Panc1 (cell line): ENCODE data around the gene NCOA6. TPM values are rescaled to one million over a fixed set of nuclear protein-coding genes. Genes with fewer than 3 reads are reported as not detected.

Experiments
- ATAC-seq: fragments of 200-7000 bp; cut with Tn5 transposase; 2 replicates; pipeline ENCODE4 v1.9.1; 2020; ENCODE audit warnings: mild to moderate bottlenecking, moderate library complexity
- BruUV-seq: library from RNA; stranded (reverse); fragments of 400-500 nt; replicated peaks from 2 replicates; lab custom pipeline; 2021; lab: Mats Ljungman, UMichigan
- CTCF ChIA-PET: fragments of 300-600 bp; sonication (Branson Sonifier 250); formaldehyde crosslinking; loops from one replicate; lab custom pipeline; 2022; ENCODE audit warnings: antibody characterized with exemption; lab: Charles Lee
- POLR2A ChIA-PET: fragments of 300-600 bp; sonication (Branson Sonifier 250); formaldehyde crosslinking; loops from one replicate; lab custom pipeline; 2022; ENCODE audit warnings: antibody characterized with exemption; lab: Charles Lee
- DNase-seq: peaks from one replicate; pipeline ENCODE4 v3.0.0-alpha.2; 2010; ENCODE audit warnings: low read depth, low spot score
- H3K27ac ChIP-seq: 2 replicates; pipeline ENCODE4 v1.5.1; 2011; ENCODE audit warnings: mild to moderate bottlenecking, low read length, inconsistent platforms
- H3K27me3 ChIP-seq: fragments of 200-500 bp; sonication (Bioruptor generic); 2 replicates; pipeline ENCODE4 v1.6.0; 2014; ENCODE audit warnings: low read length, inconsistent platforms; ENCODE audit not compliant: control insufficient read depth, insufficient read depth
- H3K36me3 ChIP-seq: fragments of 200-500 bp; sonication (Bioruptor generic); 2 replicates; pipeline ENCODE4 v1.5.1; 2014; ENCODE audit warnings: inconsistent platforms, mild to moderate bottlenecking, low read length, moderate library complexity; ENCODE audit not compliant: control insufficient read depth, insufficient read depth
- H3K4me1 ChIP-seq: 2 replicates; pipeline ENCODE4 v1.5.1; 2011; ENCODE audit warnings: inconsistent platforms, mild to moderate bottlenecking, low read length, moderate library complexity; ENCODE audit not compliant: control insufficient read depth, insufficient read depth
- H3K4me3 ChIP-seq, 2 experiments: 2 replicates each; pipeline ENCODE4 v1.5.1; 2011 to 2012; ENCODE audit warnings: low read depth in 2 of 2, low read length in 2 of 2, mild to moderate bottlenecking in 2 of 2, inconsistent platforms in 1 of 2, moderate library complexity in 1 of 2
- H3K9me3 ChIP-seq: fragments of 200-500 bp; sonication (Bioruptor generic); 2 replicates; pipeline ENCODE4 v1.5.1; 2014; ENCODE audit warnings: low read depth, mild to moderate bottlenecking, inconsistent platforms, low read length, moderate library complexity; ENCODE audit not compliant: control insufficient read depth, insufficient read depth
- CTCF ChIP-seq: fragments of 450-650 bp; IDR thresholded peaks from 2 replicates; pipeline ENCODE4 v1.5.1; 2017; ENCODE audit warnings: mild to moderate bottlenecking
- POLR2AphosphoS5 ChIP-seq: IDR thresholded peaks from 2 replicates; pipeline ENCODE4 v1.6.1; 2012; ENCODE audit warnings: mild to moderate bottlenecking, low read depth, low read length, moderate library complexity
- REST ChIP-seq, 2 experiments: IDR thresholded peaks; 2 replicates each; pipeline ENCODE4 v1.6.1; 2011 to 2012; ENCODE audit warnings: low read depth in 2 of 2, control low read depth in 1 of 2, low read length in 1 of 2, mild to moderate bottlenecking in 1 of 2, moderate library complexity in 1 of 2; ENCODE audit not compliant: insufficient read depth in 1 of 2
- SIN3A ChIP-seq: IDR thresholded peaks from 2 replicates; pipeline ENCODE4 v1.6.1; 2012; ENCODE audit warnings: low read depth, mild to moderate bottlenecking, low read length, moderate library complexity, borderline replicate concordance; ENCODE audit not compliant: insufficient read depth
- TCF7L2 ChIP-seq: IDR thresholded peaks from 2 replicates; pipeline ENCODE4 v1.6.1; 2011; ENCODE audit warnings: mild to moderate bottlenecking, low read depth, low read length, inconsistent platforms
- in situ Hi-C: cut with HindIII; loops from 2 replicates; pipeline ENCODE4 v1.10.0; 2016; ENCODE audit warnings: low sequenced_read_pairs, low pct_unique_long_range_greater_than_20kb
- intact Hi-C: fragments of 100-400 bp; cut with micrococcal nuclease; formaldehyde crosslinking; loops from one replicate; pipeline ENCODE4 v1.10.0; 2022; ENCODE audit not compliant: unreplicated experiment
- total RNA-seq: library from RNA; stranded (reverse); gene quantifications from one replicate; pipeline ENCODE4 v1.2.1, GENCODE V29; 2021; ENCODE audit not compliant: unreplicated experiment

Gene NCOA6
- total RNA-seq, 1 experiment from 2014 or later: 28.9 TPM

DNA sequence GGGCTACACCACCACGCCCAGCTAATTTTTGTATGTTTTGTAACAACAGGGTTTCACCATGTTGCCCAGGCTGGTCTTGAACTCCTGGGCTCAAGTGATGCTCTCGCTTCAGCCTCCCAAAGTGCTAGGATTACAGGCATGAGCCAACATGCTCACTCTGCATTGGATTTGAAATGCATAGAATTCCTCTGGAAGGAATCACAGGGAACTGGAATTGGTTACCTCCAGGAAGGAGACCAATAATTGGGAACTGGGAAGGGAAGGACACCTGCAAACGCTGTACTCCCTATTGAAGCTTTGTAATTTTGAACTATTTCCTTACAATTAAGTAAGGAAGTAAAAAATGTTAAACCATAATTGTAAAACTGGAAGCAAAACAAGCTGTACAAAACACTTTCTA lies 133.6 kb downstream of the NCOA6 start:
- Histone ChIP-seq H3K4me3 (no peak overlapping the region), H3K36me3 (no peaks in the 10 kb centered on the region), H3K4me1 (no peaks in the 10 kb centered on the region), H3K9me3 (no peaks in the 10 kb centered on the region), H3K27me3 (no peaks in the 10 kb centered on the region), H3K27ac (no peak overlapping the region)
- ATAC-seq (no peak), DNase-seq (no peak)
- POLR2A ChIA-PET: no interaction called here
- intact Hi-C loops (no loop called here), in situ Hi-C loops (no loop called here)
- BruUV-seq: no TSS peak
- CTCF ChIA-PET: no interaction called here
- TF ChIP-seq POLR2AphosphoS5 (no peak), CTCF (no peak), REST (IDR thresholded peaks at IDR 0.05; ENCODE audit: insufficient read depth in 1 of 2, low read depth in 2 of 2, low read length in 1 of 2) (no peak), SIN3A (no peak), TCF7L2 (no peak)

- ChIA-PET POLR2A (no interaction called here), CTCF (no interaction called here)
- in situ Hi-C loops (no loop called here), intact Hi-C loops (no loop called here)
- DNase-seq (no peak), ATAC-seq (peak; percentile 43; the same call in 1 of the 2 replicates)
- Histone ChIP-seq H3K4me3 (no peak overlapping the region), H3K9me3 (no peaks in the 10 kb centered on the region), H3K36me3 (no peaks in the 10 kb centered on the region), H3K27ac (no peak overlapping the region), H3K27me3 (no peaks in the 10 kb centered on the region), H3K4me1 (no peaks in the 10 kb centered on the region)
- BruUV-seq: no TSS peak
- no peak for TF ChIP-seq POLR2AphosphoS5
- no peak for TF ChIP-seq SIN3A
- no peak for TF ChIP-seq REST (IDR thresholded peaks at IDR 0.05; ENCODE audit: insufficient read depth in 1 of 2, low read depth in 2 of 2, low read length in 1 of 2)
- no peak for TF ChIP-seq CTCF
- no peak for TF ChIP-seq TCF7L2
Measured at GRCh38 chr20:34689486-34689885, 136.0 kb downstream of the NCOA6 start.
